Stimulated activated CD8-positive, alpha-beta memory T cell treated with anti-CD3 and anti-CD28 coated beads, Interleukin-12 subunit alpha, Interleukin-12 subunit beta, amount 100 ng/mL, for 24 hours (primary cell): ENCODE data around the gene MAPKAPK3.

ENCODE experiments used
- DNase-seq: peaks from one replicate; pipeline ENCODE4 v3.0.0-alpha.2; 2020; ENCODE audit errors: extremely low read depth

The MAPKAPK3 gene

GRCh38 chr3:50609071-50609762 lies 7.7 kb upstream of the MAPKAPK3 start:
- no peak for DNase-seq

GRCh38 chr3:50609763-50610085 lies 7.2 kb upstream of the MAPKAPK3 start:
- DNase-seq: no peak

- DNase-seq: no peak
Measured at GRCh38 chr3:50610181-50610971, 6.6 kb upstream of the MAPKAPK3 start.

GRCh38 chr3:50610992-50611463 lies 5.9 kb upstream of the MAPKAPK3 start:
- DNase-seq: no peak

GRCh38 chr3:50611464-50612233 lies 5.3 kb upstream of the MAPKAPK3 start, which contains the start of gene CISH:
TSS of gene CISH (minus strand) at chr3:50611774. CDS start at chr3:50611650, 124 bp downstream.
- DNase-seq: peak; percentile 91

GRCh38 chr3:50612234-50612882 lies 4.6 kb upstream of the MAPKAPK3 start:
- no peak for DNase-seq

GRCh38 chr3:50612970-50613846 lies 3.7 kb upstream of the MAPKAPK3 start:
- no peak for DNase-seq

- DNase-seq: no peak
Measured at GRCh38 chr3:50615190-50615589, 1.8 kb upstream of the MAPKAPK3 start.

- DNase-seq: peak; percentile 63
Measured at GRCh38 chr3:50616003-50616769, 765 bp upstream of the MAPKAPK3 start.

GRCh38 chr3:50616770-50617095 lies 218 bp upstream of the MAPKAPK3 start:
- peak; percentile 85 for DNase-seq

- DNase-seq: no peak
Measured at GRCh38 chr3:50617911-50618481, 1.0 kb downstream of the MAPKAPK3 start.

GRCh38 chr3:50620420-50620819 lies 3.5 kb downstream of the MAPKAPK3 start:
- DNase-seq: no peak

- no peak for DNase-seq
Measured at GRCh38 chr3:50620820-50621219, 3.9 kb downstream of the MAPKAPK3 start.

GRCh38 chr3:50622881-50623280 lies 5.9 kb downstream of the MAPKAPK3 start:
- DNase-seq: no peak

GRCh38 chr3:50623840-50624474 lies 7.0 kb downstream of the MAPKAPK3 start:
- no peak for DNase-seq

- DNase-seq: no peak
Measured at GRCh38 chr3:50624634-50625033, 7.7 kb downstream of the MAPKAPK3 start.

- no peak for DNase-seq
Measured at GRCh38 chr3:50625231-50626182, 8.6 kb downstream of the MAPKAPK3 start.

- DNase-seq: no peak
Measured at GRCh38 chr3:50626401-50626800, 9.4 kb downstream of the MAPKAPK3 start.
